B cell (primary cell): ENCODE results near the gene MTFR1L. TPM values are rescaled to one million over a fixed set of nuclear protein-coding genes. Genes with fewer than 3 reads are reported as not detected.

Experiments
- ATAC-seq: fragments of 200-7000 bp; cut with Tn5 transposase; one replicate; pipeline ENCODE4 v1.10.0; 2021; ENCODE audit warnings: low read depth, mild to moderate bottlenecking, moderate number of reproducible peaks, moderate library complexity
- CTCF ChIA-PET: fragments of 350-600 bp; sonication (Branson Sonifier 250); formaldehyde crosslinking; loops from one replicate; lab custom pipeline; 2021; ENCODE audit warnings: antibody characterized with exemption, inconsistent platforms; lab: Charles Lee
- POLR2A ChIA-PET: fragments of 350-600 bp; sonication (Branson Sonifier 250); formaldehyde crosslinking; loops from one replicate; lab custom pipeline; 2021; ENCODE audit warnings: antibody characterized with exemption; lab: Charles Lee
- DNase-seq: peaks from one replicate; pipeline ENCODE4 v3.0.0; 2013
- H2AFZ ChIP-seq: 2 replicates; pipeline ENCODE4 v1.6.1; 2012; ENCODE audit warnings: mild to moderate bottlenecking, low read depth, low read length; ENCODE audit not compliant: insufficient read depth, poor library complexity, severe bottlenecking
- H3K27ac ChIP-seq, 2 donors: 1 replicate in 1 of 2; 2 replicates in 1 of 2; pipeline ENCODE4 v1.5.1; 2012 to 2013; ENCODE audit warnings: low read length in 2 of 2, mild to moderate bottlenecking in 2 of 2, moderate library complexity in 1 of 2
- H3K27me3 ChIP-seq, 4 experiments: fragments of 200-600 bp in 1 of 4; sonication (generic) in 1 of 4; replicated peaks in 1 of 4; 1 replicate in 2 of 4; 2 replicates in 2 of 4; pipeline versions ENCODE4 v1.6.1 to v1.7.0; 2013 to 2016; ENCODE audit warnings: low read length in 3 of 4, mild to moderate bottlenecking in 2 of 4, mixed read lengths in 1 of 4, moderate library complexity in 1 of 4; ENCODE audit not compliant: insufficient read depth in 4 of 4, control insufficient read depth in 3 of 4; ENCODE audit errors: control extremely low read depth in 1 of 4
- H3K36me3 ChIP-seq, 2 experiments: replicated peaks in 1 of 2; 1 replicate in 1 of 2; 2 replicates in 1 of 2; pipeline versions ENCODE4 v1.6.1 to v1.7.1; 2013; ENCODE audit warnings: low read length in 1 of 2; ENCODE audit not compliant: insufficient read depth in 2 of 2, control insufficient read depth in 1 of 2; ENCODE audit errors: control extremely low read depth in 1 of 2, extremely low read depth in 1 of 2
- H3K4me1 ChIP-seq, 2 donors: fragments of 200-600 bp in 1 of 2; sonication (generic) in 1 of 2; 1 replicate in 1 of 2; 2 replicates in 1 of 2; pipeline versions ENCODE4 v1.5.1 to v1.6.1; 2013 to 2017; ENCODE audit warnings: low read length in 2 of 2; ENCODE audit not compliant: control insufficient read depth in 2 of 2, insufficient read depth in 2 of 2
- H3K4me2 ChIP-seq: replicated peaks from 2 replicates; pipeline ENCODE3; 2012; ENCODE audit warnings: mild to moderate bottlenecking, low read depth, low read length; ENCODE audit not compliant: poor library complexity, severe bottlenecking
- H3K4me3 ChIP-seq, 5 experiments: fragments of 200-600 bp in 1 of 5; sonication (generic) in 1 of 5; 1 replicate in 3 of 5; 2 replicates in 2 of 5; pipeline versions ENCODE4 v1.5.1 to v1.7.0; 2011 to 2016; ENCODE audit warnings: low read length in 4 of 5, mild to moderate bottlenecking in 4 of 5, low read depth in 2 of 5, control low read depth in 1 of 5, moderate library complexity in 1 of 5; ENCODE audit not compliant: insufficient read depth in 1 of 5; ENCODE audit errors: control extremely low read depth in 1 of 5, extremely low read depth in 1 of 5
- H3K79me2 ChIP-seq: fragments of 200-600 bp; sonication (generic); one replicate; pipeline ENCODE4 v1.6.0; 2016; ENCODE audit warnings: low read length; ENCODE audit not compliant: control insufficient read depth, insufficient read depth
- H3K9ac ChIP-seq: fragments of 200-600 bp; sonication (generic); 2 replicates; pipeline ENCODE4 v1.6.1; 2017; ENCODE audit warnings: mild to moderate bottlenecking, low read length, moderate library complexity
- H3K9me3 ChIP-seq, 3 donors: one replicate each; pipeline versions ENCODE4 v1.6.1 to v1.7.1; 2013; ENCODE audit warnings: low read length in 2 of 3; ENCODE audit not compliant: control insufficient read depth in 2 of 3, insufficient read depth in 1 of 3; ENCODE audit errors: control extremely low read depth in 1 of 3
- H4K20me1 ChIP-seq: 2 replicates; pipeline ENCODE4 v1.6.0; 2012; ENCODE audit warnings: mild to moderate bottlenecking, low read length; ENCODE audit not compliant: insufficient read depth, control insufficient read depth, poor library complexity, severe bottlenecking
- H3K27ac Mint-ChIP-seq: one replicate; pipeline ENCODE4 v1.8.0; 2021; ENCODE audit warnings: mixed read lengths
- H3K27me3 Mint-ChIP-seq: one replicate; pipeline ENCODE4 v1.8.0; 2021; ENCODE audit warnings: mixed read lengths
- H3K4me1 Mint-ChIP-seq: one replicate; pipeline ENCODE4 v1.8.0; 2021; ENCODE audit warnings: mixed read lengths
- H3K4me3 Mint-ChIP-seq: one replicate; pipeline ENCODE4 v1.8.0; 2021; ENCODE audit warnings: mixed read lengths
- H3K9me3 Mint-ChIP-seq: one replicate; pipeline ENCODE4 v1.8.0; 2022; ENCODE audit warnings: mixed read lengths; ENCODE audit not compliant: insufficient read depth
- EZH2 ChIP-seq: IDR thresholded peaks from 2 replicates; pipeline ENCODE4 v1.6.1; 2012; ENCODE audit warnings: borderline replicate concordance, low read depth, mild to moderate bottlenecking, moderate library complexity, low read length; ENCODE audit not compliant: insufficient read depth, poor library complexity, severe bottlenecking
- WGBS: methylation state at CpG from one replicate; pipeline ENCODE4 v1.1.5; 2013; ENCODE audit warnings: missing lambda C conversion rate; ENCODE audit not compliant: insufficient coverage; 5-methylcytosine and 5-hydroxymethylcytosine counted together
- intact Hi-C: fragments of 100-400 bp; cut with micrococcal nuclease; formaldehyde crosslinking; loops from one replicate; pipeline ENCODE4 v1.10.0; 2022
- polyA plus RNA-seq: library from polyadenylated mRNA; depleted of rRNA; stranded (reverse); fragments of >200 nt; gene quantifications from 2 replicates; pipeline ENCODE4 v1.2.3, GENCODE V29; 2012
- total RNA-seq, 2 donors: library from RNA; stranded (reverse); fragments of 120-200 nt in 1 of 2; gene quantifications; 1 replicate in 1 of 2; 2 replicates in 1 of 2; pipeline versions ENCODE4 v1.2.3 to v1.2.4, GENCODE V29; 2013 to 2022
- TF ChIP-seq, protein P1 (sequence below): fragments of 200-600 bp; IDR thresholded peaks from one replicate; pipeline ENCODE4 v1.8.0; 2022; ENCODE audit warnings: antibody characterized with exemption, mild to moderate bottlenecking

The MTFR1L gene
- total and polyA plus RNA-seq, 2 donors (not counting 1 experiment from before 2014, with no cell fraction given) = 41.5 to 44.6 TPM

GRCh38 chr1:25833158-25833557 is 13.4 kb downstream of the MTFR1L start:
- ATAC-seq (no peak), DNase-seq (no peak)
- ChIA-PET CTCF (interaction anchor here (1.5 kb wide), 1 partner anchor 166 kb away, joined by 3 read pairs; no protein-coding TSS in a partner anchor), POLR2A (no interaction called here)
- no peaks in the 10 kb centered on the region for H3K79me2 ChIP-seq
- TF ChIP-seq EZH2 = no peak
- TF ChIP-seq, protein P1, sequence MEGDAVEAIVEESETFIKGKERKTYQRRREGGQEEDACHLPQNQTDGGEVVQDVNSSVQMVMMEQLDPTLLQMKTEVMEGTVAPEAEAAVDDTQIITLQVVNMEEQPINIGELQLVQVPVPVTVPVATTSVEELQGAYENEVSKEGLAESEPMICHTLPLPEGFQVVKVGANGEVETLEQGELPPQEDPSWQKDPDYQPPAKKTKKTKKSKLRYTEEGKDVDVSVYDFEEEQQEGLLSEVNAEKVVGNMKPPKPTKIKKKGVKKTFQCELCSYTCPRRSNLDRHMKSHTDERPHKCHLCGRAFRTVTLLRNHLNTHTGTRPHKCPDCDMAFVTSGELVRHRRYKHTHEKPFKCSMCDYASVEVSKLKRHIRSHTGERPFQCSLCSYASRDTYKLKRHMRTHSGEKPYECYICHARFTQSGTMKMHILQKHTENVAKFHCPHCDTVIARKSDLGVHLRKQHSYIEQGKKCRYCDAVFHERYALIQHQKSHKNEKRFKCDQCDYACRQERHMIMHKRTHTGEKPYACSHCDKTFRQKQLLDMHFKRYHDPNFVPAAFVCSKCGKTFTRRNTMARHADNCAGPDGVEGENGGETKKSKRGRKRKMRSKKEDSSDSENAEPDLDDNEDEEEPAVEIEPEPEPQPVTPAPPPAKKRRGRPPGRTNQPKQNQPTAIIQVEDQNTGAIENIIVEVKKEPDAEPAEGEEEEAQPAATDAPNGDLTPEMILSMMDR = no peak
- no peak overlapping the region for H3K4me2 ChIP-seq
- H3K4me3 ChIP-seq = no peak overlapping the region
- Mint-ChIP-seq H3K9me3 (no peaks in the 10 kb centered on the region), H3K4me1 (no peaks in the 10 kb centered on the region), H3K27me3 (no peaks in the 10 kb centered on the region), H3K27ac (no peak overlapping the region), H3K4me3 (no peak overlapping the region)
- intact Hi-C loops = no loop called here
- peaks cover 17 to 63% of the 10 kb centered on the region in 2 experiments for H3K36me3 ChIP-seq
- H4K20me1 ChIP-seq = no peaks in the 10 kb centered on the region
- no peak overlapping the region for H3K9ac ChIP-seq
- no peaks in the 10 kb centered on the region for H3K4me1 ChIP-seq
- H3K27me3 ChIP-seq = no peaks in the 10 kb centered on the region
- no peak overlapping the region for H3K27ac ChIP-seq
- H3K9me3 ChIP-seq = no peaks in the 10 kb centered on the region
- 100% methylated on average over 5 of the region's 5 CpGs for WGBS
- no peak overlapping the region for H2AFZ ChIP-seq

DNA sequence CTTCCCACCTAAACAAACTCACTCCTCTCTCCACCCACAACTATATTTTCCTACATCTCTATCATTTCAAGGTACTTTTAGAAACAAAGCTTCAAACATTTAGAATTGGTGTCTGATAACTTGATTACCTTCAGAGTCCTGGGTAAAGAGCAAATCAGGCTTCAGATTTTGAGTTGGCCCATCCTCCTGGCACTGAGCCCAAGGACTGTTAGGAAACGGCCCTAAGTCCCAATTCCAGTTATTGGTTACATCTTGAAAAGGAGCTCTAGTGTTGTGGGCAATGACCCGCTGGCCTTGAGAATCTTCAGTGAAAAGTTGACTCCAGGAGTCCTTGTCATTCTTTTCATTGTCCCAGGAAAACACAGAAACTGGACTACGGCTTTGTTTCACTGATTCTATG is 15.1 kb downstream of the MTFR1L start:
- Mint-ChIP-seq H3K27ac (no peak overlapping the region), H3K4me3 (no peak overlapping the region), H3K27me3 (no peaks in the 10 kb centered on the region), H3K9me3 (no peaks in the 10 kb centered on the region), H3K4me1 (no peaks in the 10 kb centered on the region)
- DNase-seq (no peak), ATAC-seq (no peak)
- H3K9me3 ChIP-seq = no peaks in the 10 kb centered on the region
- ChIA-PET POLR2A (no interaction called here), CTCF (interaction anchor here (1.5 kb wide), 1 partner anchor 165 kb away, joined by 3 read pairs; no protein-coding TSS in a partner anchor)
- H3K27ac ChIP-seq = no peak overlapping the region
- no peaks in the 10 kb centered on the region for H4K20me1 ChIP-seq
- intact Hi-C loops = no loop called here
- no peaks in the 10 kb centered on the region for H3K27me3 ChIP-seq
- no peaks in the 10 kb centered on the region for H3K4me1 ChIP-seq
- H2AFZ ChIP-seq = no peak overlapping the region
- H3K79me2 ChIP-seq = no peaks in the 10 kb centered on the region
- WGBS = 67% methylated on average over 1 of the region's 3 CpGs
- H3K4me2 ChIP-seq = no peak overlapping the region
- no peak overlapping the region for H3K4me3 ChIP-seq
- H3K9ac ChIP-seq = no peak overlapping the region
- peaks cover 14 to 46% of the 10 kb centered on the region in 2 experiments for H3K36me3 ChIP-seq
- TF ChIP-seq EZH2 = no peak
- TF ChIP-seq, protein P1 = no peak
